LNCAP (cell line): ENCODE measurements around the gene HLA-DQB2.

Experiments
- CTCF ChIP-seq: fragments of 450-650 bp; IDR thresholded peaks from 2 replicates; pipeline ENCODE4 v1.5.1; 2017; ENCODE audit warnings: mild to moderate bottlenecking

HLA-DQB2 gene

GRCh38 chr6:32794510-32794909 lies 31.2 kb upstream of the HLA-DQB2 start:
- no peak for TF ChIP-seq CTCF

GRCh38 chr6:32792901-32793435 lies 29.6 kb upstream of the HLA-DQB2 start:
- no peak for TF ChIP-seq CTCF

- no peak for TF ChIP-seq CTCF
Measured at GRCh38 chr6:32790306-32790705, 27.0 kb upstream of the HLA-DQB2 start.

DNA sequence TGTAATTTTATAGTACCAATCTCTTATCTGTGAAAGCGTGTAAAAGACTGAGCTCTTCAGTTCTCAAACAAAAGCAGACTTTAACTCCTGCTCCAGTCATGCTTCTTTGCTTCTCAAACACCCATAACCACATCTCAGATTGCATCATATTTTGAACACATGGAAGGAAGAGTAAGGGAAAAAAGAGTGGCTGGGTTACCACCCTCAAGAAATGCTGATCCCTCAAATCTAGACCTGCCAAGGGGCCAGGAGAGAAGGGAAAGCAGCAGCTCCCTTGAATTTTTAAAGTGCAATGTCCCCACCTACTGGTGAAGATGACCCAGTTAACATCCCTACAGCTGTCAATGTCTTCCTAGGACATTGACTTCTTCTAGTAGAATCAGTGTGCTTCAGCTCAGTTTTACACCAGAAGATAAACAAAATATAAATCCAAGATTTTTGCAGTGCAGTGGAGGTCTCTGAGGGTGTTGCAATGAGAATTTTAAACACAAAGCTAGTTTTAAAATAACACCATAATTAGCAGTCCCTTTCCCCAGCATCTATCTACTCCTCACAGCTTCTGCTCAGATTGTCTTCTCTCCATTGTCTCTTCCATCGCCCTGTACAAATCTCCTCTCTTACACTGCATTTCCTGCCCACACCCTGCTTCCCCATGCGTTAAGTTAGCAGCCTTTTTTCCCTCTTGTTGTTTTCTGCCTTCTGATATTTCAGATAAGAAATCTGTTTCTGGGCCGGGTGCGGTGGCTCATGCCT lies 22.6 kb upstream of the HLA-DQB2 start:
- peak; percentile 62 for TF ChIP-seq CTCF

DNA sequence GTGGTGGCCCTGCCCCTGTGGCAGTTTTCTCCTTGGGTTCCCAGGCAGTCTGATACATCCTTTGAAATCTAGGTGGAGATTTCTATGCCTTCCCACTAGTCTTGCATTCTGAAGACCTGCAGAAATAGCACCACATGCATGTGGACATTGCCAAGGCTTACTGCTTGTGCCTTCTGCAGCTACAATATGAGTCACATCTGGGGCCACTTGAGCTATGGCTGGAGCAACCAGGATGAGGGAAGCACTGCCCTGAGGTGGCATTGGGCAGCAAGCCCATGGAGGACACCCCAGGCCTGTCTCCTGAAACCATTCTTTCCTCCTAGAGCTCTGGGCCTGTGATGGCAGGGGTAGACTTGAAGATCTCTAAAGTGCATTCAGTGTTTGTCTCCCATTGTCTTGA lies 15.7 kb upstream of the HLA-DQB2 start:
- no peak for TF ChIP-seq CTCF

DNA sequence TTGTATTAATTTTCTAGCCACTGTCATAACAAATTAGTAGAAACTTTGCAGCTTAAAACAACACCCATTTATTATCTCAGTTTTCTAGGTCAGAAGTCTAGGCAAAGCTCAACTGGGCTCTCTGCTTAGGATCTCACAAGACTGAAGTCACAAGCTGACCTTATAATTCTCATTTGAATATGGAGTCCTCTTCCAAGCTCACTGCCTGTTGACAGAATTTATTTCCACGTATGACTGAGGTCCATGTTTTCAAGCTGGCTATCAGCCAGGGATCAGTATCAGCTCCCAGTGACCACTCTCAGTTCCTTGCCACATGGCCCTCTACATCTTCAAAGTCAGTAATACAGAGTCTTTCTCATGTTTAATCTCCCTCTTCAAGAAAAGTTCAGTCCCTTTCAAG lies 11.7 kb upstream of the HLA-DQB2 start:
- TF ChIP-seq CTCF = no peak

DNA sequence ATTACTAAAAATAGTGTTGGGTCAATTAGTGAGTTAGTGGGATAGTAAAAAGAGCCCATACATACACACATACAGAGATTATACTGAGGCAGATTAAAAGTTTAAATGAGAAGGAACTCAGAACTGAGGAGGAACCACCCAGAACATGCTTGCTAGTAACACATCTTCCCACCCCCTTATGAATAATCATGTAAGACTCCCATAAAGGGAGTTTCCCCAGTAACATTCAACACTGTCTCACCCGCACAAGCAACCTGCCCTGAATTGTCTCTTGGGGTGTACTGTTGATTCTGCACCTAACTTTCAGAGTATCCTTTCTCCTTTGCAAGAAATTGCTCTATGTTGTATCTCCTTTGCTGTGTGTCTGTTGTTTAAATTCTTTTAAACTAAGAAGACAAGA lies 11.1 kb upstream of the HLA-DQB2 start:
- no peak for TF ChIP-seq CTCF
